ENCODE measurements around the gene MPPED1. TPM values are rescaled to one million over a fixed set of nuclear protein-coding genes. Genes with fewer than 3 reads are reported as not detected.

The MPPED1 gene
- total and polyA plus RNA-seq, 2 donors (not counting 3 experiments of a cell fraction or from before 2014, with no cell fraction given) = not detected

DNA sequence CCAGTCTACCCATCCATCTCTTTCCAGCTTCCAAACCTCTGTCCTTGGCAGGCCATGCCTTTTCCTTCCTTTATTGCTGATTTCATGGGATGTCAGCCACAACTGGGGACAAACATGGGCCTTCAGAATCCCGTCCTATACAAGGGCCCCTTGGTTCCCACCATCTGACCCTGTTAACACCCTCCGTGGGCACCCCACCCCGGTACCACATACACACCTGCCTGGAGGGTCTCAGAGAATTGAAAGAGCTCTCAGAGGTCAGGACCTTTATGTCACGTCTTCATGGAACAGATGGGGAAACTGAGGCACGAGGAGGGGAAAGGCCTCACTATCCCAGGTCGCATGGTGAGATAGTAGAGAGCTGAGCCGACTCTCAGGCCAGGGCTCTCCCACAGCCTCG, 53.0 kb downstream of the MPPED1 start:
- Histone ChIP-seq H3K27ac (ENCODE audit: insufficient read depth, low read depth, low read length) (no peak overlapping the region), H3K27me3 (ENCODE audit: control insufficient read depth in 2 of 2, insufficient read depth in 2 of 2, low read length in 2 of 2) (no peaks in the 10 kb centered on the region), H3K9me3 (replicated peaks; ENCODE audit: control insufficient read depth, insufficient read depth, low read length) (no peaks in the 10 kb centered on the region), H3K9me1 (replicated peaks; ENCODE audit: control insufficient read depth, extremely low read depth, insufficient read depth, low read length) (no peaks in the 10 kb centered on the region), H3K4me1 (ENCODE audit: control insufficient read depth, extremely low read depth, insufficient read depth, low read length) (no peaks in the 10 kb centered on the region), H4K20me1 (replicated peaks; ENCODE audit: control insufficient read depth, extremely low read depth, insufficient read depth, low read length) (no peaks in the 10 kb centered on the region), H3K9ac (replicated peaks; ENCODE audit: extremely low read depth, insufficient read depth, low read length) (no peak overlapping the region), H3K36me3 (ENCODE audit: control insufficient read depth in 2 of 2, extremely low read depth in 1 of 2, insufficient read depth in 2 of 2, low read length in 2 of 2) (no peaks in the 10 kb centered on the region), H3K79me2 (ENCODE audit: control insufficient read depth, insufficient read depth, low read length) (no peaks in the 10 kb centered on the region), H2AFZ (ENCODE audit: low read depth, low read length) (no peak overlapping the region), H3K4me3 (replicated peaks in 1 of 3; ENCODE audit: insufficient read depth in 1 of 3, low read depth in 1 of 3, low read length in 3 of 3) (no peak overlapping the region), H3K4me2 (ENCODE audit: insufficient read depth, low read length) (no peak overlapping the region)
- CTCF ChIA-PET = no interaction called here
- POLR2A ChIA-PET = no interaction called here
- TF ChIP-seq, protein P1, sequence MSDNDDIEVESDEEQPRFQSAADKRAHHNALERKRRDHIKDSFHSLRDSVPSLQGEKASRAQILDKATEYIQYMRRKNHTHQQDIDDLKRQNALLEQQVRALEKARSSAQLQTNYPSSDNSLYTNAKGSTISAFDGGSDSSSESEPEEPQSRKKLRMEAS (IDR thresholded peaks at IDR 0.05; ENCODE audit: insufficient read depth, insufficient read length) = no peak
- TF ChIP-seq POLR2A (IDR thresholded peaks at IDR 0.05; ENCODE audit: low read depth, low read length) (no peak), JUN (IDR thresholded peaks at IDR 0.05; ENCODE audit: borderline replicate concordance, insufficient read depth, insufficient read length, low read depth) (no peak)
- TF ChIP-seq, protein P2, sequence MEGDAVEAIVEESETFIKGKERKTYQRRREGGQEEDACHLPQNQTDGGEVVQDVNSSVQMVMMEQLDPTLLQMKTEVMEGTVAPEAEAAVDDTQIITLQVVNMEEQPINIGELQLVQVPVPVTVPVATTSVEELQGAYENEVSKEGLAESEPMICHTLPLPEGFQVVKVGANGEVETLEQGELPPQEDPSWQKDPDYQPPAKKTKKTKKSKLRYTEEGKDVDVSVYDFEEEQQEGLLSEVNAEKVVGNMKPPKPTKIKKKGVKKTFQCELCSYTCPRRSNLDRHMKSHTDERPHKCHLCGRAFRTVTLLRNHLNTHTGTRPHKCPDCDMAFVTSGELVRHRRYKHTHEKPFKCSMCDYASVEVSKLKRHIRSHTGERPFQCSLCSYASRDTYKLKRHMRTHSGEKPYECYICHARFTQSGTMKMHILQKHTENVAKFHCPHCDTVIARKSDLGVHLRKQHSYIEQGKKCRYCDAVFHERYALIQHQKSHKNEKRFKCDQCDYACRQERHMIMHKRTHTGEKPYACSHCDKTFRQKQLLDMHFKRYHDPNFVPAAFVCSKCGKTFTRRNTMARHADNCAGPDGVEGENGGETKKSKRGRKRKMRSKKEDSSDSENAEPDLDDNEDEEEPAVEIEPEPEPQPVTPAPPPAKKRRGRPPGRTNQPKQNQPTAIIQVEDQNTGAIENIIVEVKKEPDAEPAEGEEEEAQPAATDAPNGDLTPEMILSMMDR (IDR thresholded peaks at IDR 0.05; ENCODE audit: extremely low read depth in 1 of 2, insufficient read depth in 1 of 2, low read depth in 1 of 2, low read length in 2 of 2) = no peak
- dilution Hi-C loops (cut with MboI; ENCODE audit: extremely low pct_ligation_motif_present, low sequenced_read_pairs) = no loop called here
- FAIRE-seq (no peak), DNase-seq (ENCODE audit: low read depth, low spot score) (no peak)
- BruUV-seq (replicated peaks) = no TSS peak
- intact Hi-C loops (cut with micrococcal nuclease) = no loop called here

DNA sequence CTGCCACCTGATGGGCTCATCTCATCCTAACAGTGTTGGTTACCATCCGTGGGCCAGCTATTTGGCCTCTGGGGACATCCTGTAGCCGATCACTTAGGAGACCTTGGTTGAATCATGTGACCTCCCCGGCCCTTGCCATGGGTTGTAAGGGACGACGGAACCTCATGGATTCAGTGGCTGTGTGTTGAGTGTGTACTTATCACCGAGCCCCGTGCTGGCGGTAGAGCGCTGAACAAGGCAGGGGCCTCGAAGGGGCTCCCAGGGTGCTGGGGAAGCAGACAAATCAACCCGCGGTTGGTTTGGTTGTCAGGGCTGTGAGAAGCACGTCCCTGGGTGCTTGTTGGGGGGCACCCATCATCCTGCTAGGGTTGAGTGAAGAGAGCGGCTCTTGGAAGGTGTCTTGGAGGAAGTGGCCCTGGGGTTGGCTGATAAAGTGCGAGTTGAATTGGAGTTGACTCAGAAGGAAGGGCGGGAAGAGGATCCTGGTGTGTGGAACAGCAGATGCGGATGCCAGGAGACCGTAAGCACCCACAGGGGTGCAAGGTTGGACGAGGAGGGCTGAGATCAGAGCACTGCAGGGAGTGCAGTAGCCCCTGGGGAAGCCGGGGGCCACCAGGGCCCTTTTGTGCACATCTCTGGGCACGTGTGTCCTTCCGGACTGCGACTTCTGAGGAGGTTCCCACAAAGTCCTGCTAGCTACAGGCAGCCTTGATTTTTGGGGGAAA, 53.6 kb downstream of the MPPED1 start:
- Histone ChIP-seq H2AFZ (ENCODE audit: low read depth, low read length) (no peak overlapping the region), H3K27me3 (ENCODE audit: control insufficient read depth in 2 of 2, insufficient read depth in 2 of 2, low read length in 2 of 2) (no peaks in the 10 kb centered on the region), H3K9me3 (replicated peaks; ENCODE audit: control insufficient read depth, insufficient read depth, low read length) (no peaks in the 10 kb centered on the region), H3K9ac (replicated peaks; ENCODE audit: extremely low read depth, insufficient read depth, low read length) (no peak overlapping the region), H3K27ac (ENCODE audit: insufficient read depth, low read depth, low read length) (no peak overlapping the region), H3K4me1 (ENCODE audit: control insufficient read depth, extremely low read depth, insufficient read depth, low read length) (no peaks in the 10 kb centered on the region), H3K9me1 (replicated peaks; ENCODE audit: control insufficient read depth, extremely low read depth, insufficient read depth, low read length) (no peaks in the 10 kb centered on the region), H3K4me3 (replicated peaks in 1 of 3; ENCODE audit: insufficient read depth in 1 of 3, low read depth in 1 of 3, low read length in 3 of 3) (no peak overlapping the region), H3K4me2 (ENCODE audit: insufficient read depth, low read length) (no peak overlapping the region), H4K20me1 (replicated peaks; ENCODE audit: control insufficient read depth, extremely low read depth, insufficient read depth, low read length) (no peaks in the 10 kb centered on the region), H3K79me2 (ENCODE audit: control insufficient read depth, insufficient read depth, low read length) (no peaks in the 10 kb centered on the region), H3K36me3 (ENCODE audit: control insufficient read depth in 2 of 2, extremely low read depth in 1 of 2, insufficient read depth in 2 of 2, low read length in 2 of 2) (no peaks in the 10 kb centered on the region)
- FAIRE-seq (no peak), DNase-seq (ENCODE audit: low read depth, low spot score) (no peak)
- dilution Hi-C loops (cut with MboI; ENCODE audit: extremely low pct_ligation_motif_present, low sequenced_read_pairs) = no loop called here
- intact Hi-C loops (cut with micrococcal nuclease) = no loop called here
- ChIA-PET CTCF (no interaction called here), POLR2A (no interaction called here)
- BruUV-seq (replicated peaks) = no TSS peak
- TF ChIP-seq MYC (IDR thresholded peaks at IDR 0.05; ENCODE audit: low read depth, low read length) (no peak), FOS (IDR thresholded peaks at IDR 0.05; ENCODE audit: borderline replicate concordance, insufficient read depth, low read length) (no peak), JUN (IDR thresholded peaks at IDR 0.05; ENCODE audit: borderline replicate concordance, insufficient read depth, insufficient read length, low read depth) (no peak), POLR2A (IDR thresholded peaks at IDR 0.05; ENCODE audit: low read depth, low read length) (no peak), POLR2AphosphoS5 (IDR thresholded peaks at IDR 0.05; ENCODE audit: insufficient read depth, low read depth, low read length) (no peak), GATA2 (IDR thresholded peaks at IDR 0.05; ENCODE audit: insufficient read depth, insufficient read length, low read depth, low read length) (no peak), EZH2 (IDR thresholded peaks at IDR 0.05; ENCODE audit: borderline replicate concordance, low read depth, low read length, severe bottlenecking) (no peak)
- TF ChIP-seq, protein P1 (IDR thresholded peaks at IDR 0.05; ENCODE audit: insufficient read depth, insufficient read length) = no peak
- TF ChIP-seq, protein P2 (IDR thresholded peaks at IDR 0.05; ENCODE audit: extremely low read depth in 1 of 2, insufficient read depth in 1 of 2, low read depth in 1 of 2, low read length in 2 of 2) = no peak
